Fibroblast of lung (primary cell): Measurements from ENCODE around the gene AKAP9.

ENCODE experiments used
- EZH2 ChIP-seq: IDR thresholded peaks from 2 replicates; pipeline ENCODE4 v1.5.1; 2012; ENCODE audit warnings: low read length, control low read depth, mild to moderate bottlenecking; ENCODE audit errors: missing control alignments
- TF ChIP-seq, protein P1 (sequence below), 2 donors: IDR thresholded peaks in 1 of 2; conservative IDR thresholded peaks in 1 of 2; 1 replicate in 1 of 2; 2 replicates in 1 of 2; pipeline ENCODE4 v1.5.1; 2011 to 2012; ENCODE audit warnings: low read length in 2 of 2, control low read depth in 1 of 2, inconsistent platforms in 1 of 2, low read depth in 1 of 2, mild to moderate bottlenecking in 1 of 2

DNA sequence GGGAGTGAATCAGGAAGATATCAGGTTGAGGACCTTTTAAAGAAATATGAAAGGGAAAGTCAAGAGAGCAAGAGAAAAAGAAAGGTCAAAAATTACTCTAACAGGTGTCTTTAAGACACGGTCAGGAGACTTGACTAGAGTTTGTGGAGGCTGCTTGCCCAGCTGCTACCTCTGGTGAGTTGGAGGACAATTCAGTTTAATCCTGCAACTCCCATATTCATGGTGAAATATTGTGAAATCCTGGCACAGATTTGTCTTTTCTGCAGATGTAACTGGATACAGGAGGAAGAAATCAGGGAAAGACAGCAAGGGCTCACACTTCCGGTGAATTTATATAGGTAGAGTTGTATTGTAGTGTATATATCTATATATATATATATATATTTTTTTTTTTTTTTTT is 93.5 kb downstream of the AKAP9 start:
- TF ChIP-seq, protein P1, sequence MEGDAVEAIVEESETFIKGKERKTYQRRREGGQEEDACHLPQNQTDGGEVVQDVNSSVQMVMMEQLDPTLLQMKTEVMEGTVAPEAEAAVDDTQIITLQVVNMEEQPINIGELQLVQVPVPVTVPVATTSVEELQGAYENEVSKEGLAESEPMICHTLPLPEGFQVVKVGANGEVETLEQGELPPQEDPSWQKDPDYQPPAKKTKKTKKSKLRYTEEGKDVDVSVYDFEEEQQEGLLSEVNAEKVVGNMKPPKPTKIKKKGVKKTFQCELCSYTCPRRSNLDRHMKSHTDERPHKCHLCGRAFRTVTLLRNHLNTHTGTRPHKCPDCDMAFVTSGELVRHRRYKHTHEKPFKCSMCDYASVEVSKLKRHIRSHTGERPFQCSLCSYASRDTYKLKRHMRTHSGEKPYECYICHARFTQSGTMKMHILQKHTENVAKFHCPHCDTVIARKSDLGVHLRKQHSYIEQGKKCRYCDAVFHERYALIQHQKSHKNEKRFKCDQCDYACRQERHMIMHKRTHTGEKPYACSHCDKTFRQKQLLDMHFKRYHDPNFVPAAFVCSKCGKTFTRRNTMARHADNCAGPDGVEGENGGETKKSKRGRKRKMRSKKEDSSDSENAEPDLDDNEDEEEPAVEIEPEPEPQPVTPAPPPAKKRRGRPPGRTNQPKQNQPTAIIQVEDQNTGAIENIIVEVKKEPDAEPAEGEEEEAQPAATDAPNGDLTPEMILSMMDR (conservative IDR thresholded peaks at IDR 0.05 in 1 of 2, IDR thresholded peaks at IDR 0.05 in 1 of 2; ENCODE audit: low read depth in 1 of 2, low read length in 2 of 2): no peak
- TF ChIP-seq EZH2: no peak
